NCI-H1417 (cell line): ENCODE data around the gene DRICH1.
A peak's percentile ranks its signal among the peaks of the same experiment; 100 is the strongest.
"Not testable (repeated sequence)": the region's sequence is repeated elsewhere in the genome, so short reads cannot be mapped to it uniquely, and the experiment has no call there.

Source experiments
- DNase-seq, 3 experiments: peaks; one replicate each; lab custom pipeline; 2025; lab: John Stamatoyannopoulos, UW

Gene DRICH1

DNA sequence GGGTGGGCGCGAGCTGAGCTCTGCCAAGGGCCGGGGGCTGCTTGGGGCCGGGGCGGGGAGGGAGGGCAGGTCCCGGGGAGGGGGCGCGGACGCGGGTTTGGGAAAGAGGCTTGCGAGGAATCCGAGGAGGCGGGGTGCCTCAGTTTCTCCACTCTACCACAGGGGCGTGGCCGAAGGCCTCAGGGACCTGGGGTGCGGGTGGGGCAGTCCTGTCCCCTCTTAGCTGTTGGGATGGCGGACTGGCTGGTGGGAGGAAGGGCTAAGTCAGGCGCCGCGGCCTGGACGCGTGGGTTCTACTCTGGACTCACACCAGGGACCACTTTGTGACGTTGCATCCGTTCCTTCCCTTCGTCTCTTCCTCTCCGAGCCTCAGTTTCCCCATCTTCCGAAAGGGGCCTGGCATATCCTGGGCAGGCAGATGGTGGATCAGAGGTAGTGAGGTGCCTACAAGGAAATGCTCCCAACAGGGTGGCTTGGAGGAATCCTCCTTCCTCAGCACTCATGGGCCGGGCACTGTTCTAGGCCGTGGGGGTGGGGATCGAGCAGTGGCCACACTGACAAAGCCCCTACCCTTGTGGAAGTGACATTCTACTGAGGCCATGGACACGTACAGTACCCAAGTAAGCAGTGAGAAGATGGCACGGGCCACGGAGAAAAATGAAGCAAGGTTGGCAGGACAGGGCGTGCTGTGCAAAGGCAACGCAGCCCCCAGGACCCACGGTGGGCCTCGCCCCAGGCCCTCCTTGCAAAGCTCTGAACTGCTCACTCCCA lies 65.2 kb downstream of the DRICH1 start:
- no peak for DNase-seq

DNA sequence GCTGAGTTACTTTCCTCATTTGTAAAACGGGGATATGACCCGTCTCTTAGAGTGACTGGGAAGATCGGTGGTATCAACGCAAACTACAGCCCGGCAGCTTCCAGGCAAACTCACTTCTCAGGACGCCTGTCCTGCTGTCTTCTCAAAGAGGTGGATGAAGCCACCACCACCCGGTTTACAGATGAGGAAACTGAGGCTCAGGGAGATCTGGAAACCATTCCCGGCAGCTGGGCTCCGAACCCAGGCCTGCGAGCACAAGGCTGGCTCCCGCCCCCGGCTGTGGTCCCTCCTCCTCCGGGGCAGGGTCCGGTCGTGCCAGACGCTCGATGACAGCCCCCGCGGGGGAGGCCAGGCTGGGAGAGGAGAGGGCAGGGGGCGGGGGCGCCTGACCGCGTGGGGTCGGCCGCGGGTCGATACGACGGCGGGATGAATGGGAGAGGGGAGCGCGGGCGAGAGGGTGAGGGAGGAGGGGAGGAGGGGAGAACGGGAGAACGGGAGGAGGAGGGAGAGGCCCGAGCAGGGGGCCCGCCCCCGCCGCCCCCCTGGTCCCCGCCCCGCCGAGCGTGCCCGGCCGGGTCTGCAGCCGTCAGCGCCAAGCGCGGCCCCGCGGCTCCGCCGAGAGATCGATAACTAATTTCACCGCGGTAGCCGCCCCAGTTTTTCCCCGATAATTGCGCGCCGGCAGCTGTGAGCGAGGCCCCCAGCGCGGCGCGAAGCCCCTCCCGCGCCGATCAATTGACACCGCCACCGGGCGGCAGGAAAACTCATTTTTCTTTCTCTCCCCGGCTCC lies 66.0 kb downstream of the DRICH1 start:
- DNase-seq = peak in 2 of 3 experiments; percentile 60 to 67

DNA sequence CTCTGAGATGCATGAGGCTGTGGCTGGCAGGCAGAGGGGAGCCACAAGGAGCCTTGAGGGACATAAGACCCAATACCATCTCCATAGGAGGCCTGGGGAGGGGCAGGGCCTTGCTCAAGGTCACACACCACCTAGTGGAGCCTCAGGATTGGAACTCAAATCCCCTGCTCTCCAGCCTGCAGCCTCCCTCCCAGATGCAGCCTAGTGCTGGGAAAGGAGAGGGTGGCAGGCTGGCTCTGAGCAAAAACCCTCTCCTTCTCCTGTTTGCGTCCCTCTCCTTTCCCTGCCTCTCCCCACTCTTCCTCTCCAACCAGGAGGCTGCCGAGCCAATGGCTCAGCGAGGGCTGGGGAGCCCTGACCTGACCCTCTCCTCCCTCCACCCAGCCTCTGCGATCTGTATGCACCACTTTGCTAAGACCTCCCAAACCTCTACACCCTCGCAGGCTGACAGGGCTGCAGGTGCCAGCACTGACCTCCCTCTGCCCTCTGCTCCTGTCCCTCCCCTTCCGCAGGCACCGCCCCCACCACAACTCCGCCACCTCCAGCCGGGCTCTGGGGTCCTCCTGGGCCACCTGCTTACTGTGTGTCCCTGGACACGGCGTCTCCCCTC lies 66.7 kb downstream of the DRICH1 start:
- peak in 2 of 3 experiments; percentile 58 to 72 for DNase-seq

DNA sequence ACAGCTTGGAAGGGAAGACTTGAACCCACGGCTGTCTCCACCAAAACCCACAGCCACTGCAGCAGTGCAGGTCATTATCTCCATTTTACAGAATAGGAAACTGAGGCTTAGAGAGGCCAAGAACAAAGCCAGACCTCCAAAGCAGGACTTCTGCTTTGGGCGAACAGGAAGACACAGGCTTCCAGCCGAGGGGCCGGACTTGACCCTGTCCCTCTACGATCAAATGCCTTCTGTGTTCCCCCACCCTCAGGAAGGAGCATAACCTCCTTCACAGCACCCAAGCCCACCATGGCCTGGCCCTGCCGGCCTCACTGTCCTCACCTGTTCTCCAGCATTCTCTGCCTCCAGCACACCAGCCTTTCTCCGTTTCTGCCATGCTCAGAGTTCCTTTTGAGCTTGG lies 67.8 kb downstream of the DRICH1 start:
- no peak for DNase-seq

DNA sequence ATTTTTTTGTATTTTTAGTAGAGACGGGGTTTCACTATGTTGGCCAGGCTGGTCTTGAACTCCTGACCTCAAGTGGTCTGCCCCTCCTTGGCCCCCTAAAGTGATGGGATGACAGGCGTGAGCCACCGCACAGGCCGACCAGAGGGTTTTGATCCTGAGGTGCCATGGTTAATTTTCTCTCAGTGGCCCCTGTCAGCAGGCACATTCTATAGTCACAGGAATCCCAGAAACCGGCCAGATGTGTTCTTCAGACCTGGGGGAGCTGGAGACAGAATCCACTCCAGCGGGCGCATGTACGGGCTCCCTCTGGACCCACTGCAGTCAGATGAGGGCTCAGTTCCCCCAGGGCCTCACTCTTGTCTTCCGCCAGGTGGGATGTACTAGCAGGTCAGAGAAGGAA lies 69.0 kb downstream of the DRICH1 start:
- no peak for DNase-seq

DNA sequence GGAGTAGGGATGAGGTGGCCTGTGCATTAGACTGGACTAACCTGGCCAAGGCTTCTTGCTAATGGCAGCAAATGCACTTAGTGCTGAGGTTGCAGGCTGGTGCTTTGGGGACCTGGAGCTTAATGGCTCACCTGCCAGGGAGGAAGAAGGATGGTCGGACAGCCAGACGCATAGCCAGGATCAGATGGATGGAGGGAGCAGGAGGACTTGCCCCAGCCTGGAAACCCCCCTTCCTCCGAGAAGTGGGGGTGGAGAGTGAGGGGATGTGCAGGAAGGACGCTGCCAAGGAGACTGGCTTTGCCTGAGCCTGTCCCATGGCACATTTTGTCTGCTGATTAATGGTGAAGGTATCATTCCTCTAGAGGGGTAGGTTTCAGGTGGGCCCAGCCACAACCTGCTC lies 69.9 kb downstream of the DRICH1 start:
- DNase-seq = no peak

DNA sequence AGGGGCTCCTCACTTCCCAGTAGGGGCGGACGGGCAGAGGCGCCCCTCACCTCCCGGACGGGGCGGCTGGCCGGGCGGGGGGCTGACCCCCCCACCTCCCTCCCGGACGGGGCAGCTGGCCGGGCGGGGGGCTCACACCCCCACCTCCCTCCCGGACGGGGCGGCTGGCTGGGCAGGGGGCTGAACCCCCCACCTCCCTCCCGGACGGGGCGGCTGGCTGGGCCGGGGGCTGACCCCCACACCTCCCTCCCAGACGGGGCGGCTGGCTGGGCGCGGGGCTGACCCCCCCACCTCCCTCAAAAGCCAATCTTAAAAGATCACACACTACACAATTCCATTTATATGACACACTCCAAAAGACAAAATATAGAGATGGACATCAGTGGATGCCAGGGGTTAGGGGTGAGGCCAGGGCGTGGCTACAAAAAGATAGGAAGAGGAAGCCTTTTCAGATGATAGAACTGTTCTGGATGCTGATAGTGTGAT lies 71.1 kb downstream of the DRICH1 start:
- not testable (repeated sequence) for DNase-seq

DNA sequence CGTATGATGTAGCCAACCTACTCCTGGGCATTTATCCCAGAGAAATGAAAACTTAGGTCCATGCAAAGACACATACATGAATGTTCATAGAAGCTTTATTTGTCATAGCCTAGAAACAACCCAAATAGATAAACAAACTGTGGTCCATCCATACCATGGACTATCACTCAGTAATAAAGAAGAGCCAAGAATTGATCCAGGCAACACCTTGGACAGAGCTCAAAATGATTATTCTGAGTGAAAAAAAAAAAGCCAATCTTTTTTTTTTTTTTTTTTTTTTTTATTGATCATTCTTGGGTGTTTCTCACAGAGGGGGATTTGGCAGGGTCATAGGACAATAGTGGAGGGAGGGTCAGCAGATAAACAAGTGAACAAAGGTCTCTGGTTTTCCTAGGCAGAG lies 71.9 kb downstream of the DRICH1 start:
- DNase-seq = not testable (repeated sequence)
